Hematopoietic multipotent progenitor cell (in vitro differentiated cells): ENCODE measurements around the gene CCM2. TPM values are rescaled to one million over a fixed set of nuclear protein-coding genes. Genes with fewer than 3 reads are reported as not detected.
A peak's percentile ranks its signal among the peaks of the same experiment; 100 is the strongest.

Source experiments
- DNase-seq, 3 donors: peaks; one replicate each; pipeline ENCODE4 v3.0.0-alpha.2; 2011 to 2015; ENCODE audit warnings: low read depth in 2 of 3, low spot score in 2 of 3
- small RNA-seq: library from RNA; depleted of rRNA; stranded (forward); fragments of <200 nt; gene quantifications from one replicate; pipeline ENCODE3, GENCODE V24; 2012
- total RNA-seq: library from RNA; depleted of rRNA; stranded (reverse); fragments of >200 nt; gene quantifications from one replicate; pipeline ENCODE4 v1.2.3, GENCODE V29; 2012

CCM2 gene
- total RNA-seq, 1 donor = 143 TPM

GRCh38 chr7:45114926-45115325 is 114.9 kb downstream of the CCM2 start:
- no peak for DNase-seq

GRCh38 chr7:45116048-45116447 is 116.0 kb downstream of the CCM2 start:
- no peak for DNase-seq

- no peak for DNase-seq
These were observed 117.6 kb downstream of the CCM2 start for GRCh38 chr7:45117582-45117981.

GRCh38 chr7:45118292-45118691 is 118.3 kb downstream of the CCM2 start:
- no peak for DNase-seq

GRCh38 chr7:45118889-45119331 is 118.9 kb downstream of the CCM2 start:
- no peak for DNase-seq

- DNase-seq = no peak
These were observed 119.5 kb downstream of the CCM2 start for GRCh38 chr7:45119550-45119949.

- DNase-seq = no peak
These were observed 123.2 kb downstream of the CCM2 start for GRCh38 chr7:45122975-45123860.

GRCh38 chr7:45123913-45124710 is 124.1 kb downstream of the CCM2 start:
- DNase-seq = no peak

- DNase-seq = no peak
These were observed 125.3 kb downstream of the CCM2 start for GRCh38 chr7:45125193-45125904.

Small RNA genes lying within 50 kb of the gene (small RNA-seq; reads per million reads assigned to genes)
- gene SNORA5A (123 reads per million, percentile 97 among the genes with 10 or more reads in this experiment), gene SNORA5B (not detected), gene SNORA5C (24.1 reads per million, percentile 95 among the genes with 10 or more reads in this experiment)

Other genes with a start within 250 kb of the CCM2 start
- gene PPIA, start 203.5 kb upstream of the CCM2 start, total RNA-seq = 1,284 TPM
- gene H2AZ2, start 152.1 kb upstream of the CCM2 start, total RNA-seq = 232 TPM
- gene PURB, start 114.7 kb upstream of the CCM2 start, total RNA-seq = 14.0 TPM
- 150 TPM for gene MYO1G, start 21.2 kb upstream of the CCM2 start, total RNA-seq
- gene NACAD, start 88.8 kb downstream of the CCM2 start, total RNA-seq = 0.27 TPM
- gene TBRG4, start 111.5 kb downstream of the CCM2 start, total RNA-seq = 85.4 TPM
- under 0.01 TPM for gene RAMP3, start 157.6 kb downstream of the CCM2 start, total RNA-seq